Astrocyte of the cerebellum (primary cell): ENCODE data around the gene SAMD8.

Experiments used
- DNase-seq: peaks from one replicate; pipeline ENCODE4 v3.0.0-alpha.2; 2011; ENCODE audit warnings: low read depth
- H3K4me3 ChIP-seq: 2 replicates; pipeline ENCODE4 v1.5.1; 2011; ENCODE audit warnings: mild to moderate bottlenecking, low read depth, low read length, moderate library complexity
- in situ Hi-C: cut with HindIII; loops from 2 replicates; pipeline ENCODE4 v1.10.0; 2017; ENCODE audit warnings: low sequenced_read_pairs
- TF ChIP-seq, protein P1 (sequence below): IDR thresholded peaks from 2 replicates; pipeline ENCODE4 v1.5.1; 2012; ENCODE audit warnings: low read length, low read depth, moderate library complexity, mild to moderate bottlenecking; ENCODE audit errors: missing control alignments

Gene SAMD8

DNA sequence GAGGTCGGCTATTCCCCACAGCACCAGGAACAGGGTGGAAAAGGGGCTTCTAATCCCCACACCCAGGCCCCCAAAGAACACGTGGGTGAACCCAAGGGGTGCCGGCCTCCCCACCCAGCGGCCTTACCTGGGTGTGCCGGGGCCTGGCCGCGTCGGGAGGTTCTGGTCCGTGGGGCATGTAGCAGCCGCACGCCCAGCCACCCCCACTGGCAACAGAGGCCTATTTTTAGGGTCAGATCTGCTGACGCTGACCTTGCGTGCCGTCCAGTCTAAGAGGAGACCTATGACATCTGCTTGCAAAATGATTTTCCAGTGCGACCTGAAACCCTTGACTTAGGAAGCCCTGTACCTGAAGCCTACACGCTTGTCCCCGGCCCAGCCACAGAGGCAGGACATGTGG lies 38.0 kb upstream of the SAMD8 start:
- no peak for DNase-seq
- H3K4me3 ChIP-seq: no peak overlapping the region
- TF ChIP-seq, protein P1, sequence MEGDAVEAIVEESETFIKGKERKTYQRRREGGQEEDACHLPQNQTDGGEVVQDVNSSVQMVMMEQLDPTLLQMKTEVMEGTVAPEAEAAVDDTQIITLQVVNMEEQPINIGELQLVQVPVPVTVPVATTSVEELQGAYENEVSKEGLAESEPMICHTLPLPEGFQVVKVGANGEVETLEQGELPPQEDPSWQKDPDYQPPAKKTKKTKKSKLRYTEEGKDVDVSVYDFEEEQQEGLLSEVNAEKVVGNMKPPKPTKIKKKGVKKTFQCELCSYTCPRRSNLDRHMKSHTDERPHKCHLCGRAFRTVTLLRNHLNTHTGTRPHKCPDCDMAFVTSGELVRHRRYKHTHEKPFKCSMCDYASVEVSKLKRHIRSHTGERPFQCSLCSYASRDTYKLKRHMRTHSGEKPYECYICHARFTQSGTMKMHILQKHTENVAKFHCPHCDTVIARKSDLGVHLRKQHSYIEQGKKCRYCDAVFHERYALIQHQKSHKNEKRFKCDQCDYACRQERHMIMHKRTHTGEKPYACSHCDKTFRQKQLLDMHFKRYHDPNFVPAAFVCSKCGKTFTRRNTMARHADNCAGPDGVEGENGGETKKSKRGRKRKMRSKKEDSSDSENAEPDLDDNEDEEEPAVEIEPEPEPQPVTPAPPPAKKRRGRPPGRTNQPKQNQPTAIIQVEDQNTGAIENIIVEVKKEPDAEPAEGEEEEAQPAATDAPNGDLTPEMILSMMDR: no peak
- in situ Hi-C loops: no loop called here

DNA sequence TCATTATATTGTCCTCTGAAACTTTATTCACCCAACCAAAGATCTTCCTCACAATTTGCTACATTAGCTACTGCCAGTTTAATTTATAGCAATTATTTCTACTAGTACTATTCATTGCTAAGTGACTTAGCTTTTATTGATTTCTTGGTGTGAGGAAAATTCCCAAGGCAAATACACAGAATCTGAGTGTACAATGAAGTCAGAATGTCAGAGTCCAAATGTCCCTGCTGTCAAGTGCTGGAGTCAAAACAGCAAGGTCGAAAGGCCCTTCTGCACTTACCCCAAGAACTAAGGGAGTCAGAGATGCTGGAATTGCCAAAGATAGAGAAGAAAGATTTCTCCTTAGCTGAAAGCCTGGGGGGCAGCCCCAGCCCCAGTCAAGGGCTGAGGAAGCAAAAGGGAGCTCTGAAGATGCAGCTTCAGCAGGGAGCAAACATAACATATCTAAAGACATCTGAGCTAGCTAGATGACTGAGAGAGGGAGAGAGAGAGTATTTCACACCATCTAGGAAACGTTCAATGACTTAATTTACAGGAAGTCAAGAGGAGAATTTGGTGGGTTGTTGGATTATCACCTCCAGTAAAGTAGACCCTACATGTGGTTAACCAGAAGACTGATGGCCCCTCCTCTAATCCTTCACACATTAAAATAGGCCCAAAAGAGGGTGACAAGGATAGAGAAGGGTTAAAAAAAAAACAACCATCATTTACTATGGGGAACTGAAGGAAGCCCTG lies 36.6 kb upstream of the SAMD8 start:
- in situ Hi-C loops: no loop called here
- no peak for DNase-seq
- TF ChIP-seq, protein P1: no peak
- H3K4me3 ChIP-seq: no peak overlapping the region

DNA sequence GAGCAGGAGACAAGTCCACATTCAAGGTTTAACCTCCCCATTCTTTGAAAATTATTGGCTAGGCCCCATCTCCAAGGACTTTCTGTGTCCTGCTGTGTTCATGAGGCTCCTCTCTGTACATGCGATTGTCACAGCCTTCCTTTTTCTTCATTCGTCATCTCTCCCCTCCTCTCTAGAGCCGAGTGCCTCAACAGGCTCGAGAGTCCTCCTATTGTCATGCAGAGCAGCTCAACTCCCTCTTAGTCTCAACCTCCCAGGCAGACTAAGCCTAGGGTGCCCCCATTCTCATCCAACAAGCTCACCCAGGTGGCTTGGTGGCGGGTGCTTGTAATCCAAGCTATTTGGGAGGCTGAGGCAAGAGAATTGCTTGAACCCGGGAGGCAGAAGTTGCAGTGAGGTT lies 35.1 kb upstream of the SAMD8 start:
- no peak overlapping the region for H3K4me3 ChIP-seq
- no peak for DNase-seq
- TF ChIP-seq, protein P1: no peak
- in situ Hi-C loops: no loop called here

DNA sequence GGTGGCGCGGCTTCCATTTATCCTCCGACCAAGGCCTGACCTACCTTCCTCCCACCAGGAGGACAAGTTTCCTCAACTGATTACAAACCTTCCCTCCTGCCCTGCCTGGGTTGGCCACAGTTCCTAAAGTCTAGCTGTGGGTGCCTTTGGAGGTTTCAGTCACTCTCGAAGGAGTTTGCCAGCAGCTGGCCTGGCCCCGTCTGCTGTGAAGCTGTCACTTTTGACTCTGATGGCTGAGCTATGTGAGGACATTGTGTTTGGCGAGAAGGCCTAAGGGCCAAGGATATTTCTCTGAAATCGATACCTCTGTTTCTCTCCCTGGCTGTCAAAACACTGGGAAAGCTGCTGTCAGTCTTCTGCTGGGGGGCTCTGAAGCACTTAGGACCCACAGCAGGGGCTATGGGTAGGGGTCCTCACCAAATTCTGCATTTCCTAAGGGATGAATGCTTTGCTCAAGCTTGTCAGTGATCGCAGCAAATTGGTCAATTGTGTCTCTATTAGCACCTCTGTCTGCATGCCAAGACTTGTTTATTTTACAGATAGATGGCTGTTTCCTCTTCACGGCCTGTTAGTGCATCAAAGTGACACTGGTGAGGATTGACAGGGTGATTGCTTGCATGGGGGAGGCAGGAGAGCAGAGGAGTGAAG lies 31.9 kb upstream of the SAMD8 start:
- in situ Hi-C loops: no loop called here
- TF ChIP-seq, protein P1: no peak
- no peak overlapping the region for H3K4me3 ChIP-seq
- DNase-seq: no peak

DNA sequence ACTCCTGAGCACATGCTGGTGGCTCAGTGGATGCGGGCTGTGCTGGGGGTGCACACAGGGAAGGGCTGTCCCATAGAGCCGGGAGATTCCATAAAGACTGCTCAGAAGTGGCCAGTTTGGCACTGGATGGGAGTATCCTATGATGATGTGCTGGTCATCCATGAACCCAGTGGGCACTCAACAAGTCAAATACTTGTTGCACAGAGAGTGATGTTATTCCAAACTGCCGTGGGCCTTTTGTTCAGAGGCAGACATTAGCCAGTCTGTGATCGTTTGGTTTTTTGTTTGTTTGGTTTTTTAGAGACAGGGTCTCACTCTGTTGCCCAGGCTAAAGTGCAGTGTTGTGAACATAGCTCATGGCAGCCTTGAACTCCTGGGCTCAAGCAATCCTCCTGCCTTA lies 30.9 kb upstream of the SAMD8 start:
- in situ Hi-C loops: no loop called here
- no peak overlapping the region for H3K4me3 ChIP-seq
- no peak for DNase-seq
- TF ChIP-seq, protein P1: no peak

DNA sequence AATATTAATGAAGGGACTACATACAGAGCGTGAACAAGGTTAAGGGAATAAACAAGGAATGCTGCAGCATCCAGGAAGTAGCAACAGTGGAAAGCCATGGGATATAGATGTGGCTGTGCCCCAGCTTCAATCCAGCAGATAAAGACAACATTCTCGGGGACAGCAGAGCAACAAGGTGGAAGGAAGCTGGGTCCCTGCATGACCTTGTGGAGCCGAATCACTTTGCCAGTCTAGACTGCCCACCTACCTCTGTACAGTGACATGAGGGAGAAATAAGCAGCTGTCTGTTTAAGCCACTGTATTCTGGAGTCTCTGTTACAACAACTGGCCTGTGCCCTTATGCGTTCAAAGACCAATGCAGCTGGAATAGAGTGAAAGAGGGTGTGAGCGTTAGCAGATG lies 30.1 kb upstream of the SAMD8 start:
- TF ChIP-seq, protein P1: no peak
- DNase-seq: no peak
- in situ Hi-C loops: no loop called here
- H3K4me3 ChIP-seq: no peak overlapping the region
